Stimulated activated CD4-positive, alpha-beta T cell treated with anti-CD3 and anti-CD28 coated beads, Interleukin-4, amount 100 ng/mL, for 4 hours (primary cell): Measurements from ENCODE around the gene EPS15.
A peak's percentile ranks its signal among the peaks of the same experiment; 100 is the strongest.
"Not testable (repeated sequence)": the region's sequence is repeated elsewhere in the genome, so short reads cannot be mapped to it uniquely, and the experiment has no call there.

Experiments
- DNase-seq, 2 experiments: peaks; one replicate each; pipeline ENCODE4 v3.0.0-alpha.2; 2020

EPS15 gene

DNA sequence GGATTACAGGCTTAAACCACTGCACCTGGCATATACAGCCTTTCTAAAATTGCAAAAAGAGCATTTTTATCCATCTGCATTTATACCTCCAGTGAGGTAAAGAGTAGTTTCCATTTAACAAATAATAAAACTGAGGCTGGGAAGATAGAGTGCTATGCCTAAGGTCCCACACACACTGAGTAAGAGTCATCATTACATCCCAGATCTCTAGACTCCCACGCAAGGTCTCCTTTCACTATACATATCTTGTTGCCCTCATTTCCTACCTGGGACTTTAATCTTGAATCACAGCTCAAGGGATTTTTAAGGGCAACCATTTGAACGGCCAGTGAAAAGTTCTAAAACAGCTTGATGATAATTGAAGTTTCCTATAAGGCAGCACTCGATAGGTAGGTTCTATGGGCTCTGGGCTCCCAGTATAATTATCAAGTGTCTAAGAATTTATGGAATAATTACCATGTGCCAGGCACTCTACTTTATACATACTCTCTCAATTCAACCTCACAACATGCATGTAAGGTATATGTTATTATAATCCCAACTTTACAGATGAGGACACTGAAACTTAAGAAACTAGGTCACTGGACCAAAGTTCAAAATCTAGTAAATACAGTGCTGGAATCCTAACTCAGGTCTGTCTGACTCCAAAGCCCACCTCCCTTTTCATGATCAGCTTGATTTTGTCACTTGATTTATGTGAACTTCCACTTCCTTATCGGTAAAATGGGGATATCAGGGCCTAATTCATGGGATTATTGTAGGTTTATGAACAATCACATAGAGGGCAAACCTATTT is 23.3 kb upstream of the EPS15 start:
- no peak for DNase-seq

DNA sequence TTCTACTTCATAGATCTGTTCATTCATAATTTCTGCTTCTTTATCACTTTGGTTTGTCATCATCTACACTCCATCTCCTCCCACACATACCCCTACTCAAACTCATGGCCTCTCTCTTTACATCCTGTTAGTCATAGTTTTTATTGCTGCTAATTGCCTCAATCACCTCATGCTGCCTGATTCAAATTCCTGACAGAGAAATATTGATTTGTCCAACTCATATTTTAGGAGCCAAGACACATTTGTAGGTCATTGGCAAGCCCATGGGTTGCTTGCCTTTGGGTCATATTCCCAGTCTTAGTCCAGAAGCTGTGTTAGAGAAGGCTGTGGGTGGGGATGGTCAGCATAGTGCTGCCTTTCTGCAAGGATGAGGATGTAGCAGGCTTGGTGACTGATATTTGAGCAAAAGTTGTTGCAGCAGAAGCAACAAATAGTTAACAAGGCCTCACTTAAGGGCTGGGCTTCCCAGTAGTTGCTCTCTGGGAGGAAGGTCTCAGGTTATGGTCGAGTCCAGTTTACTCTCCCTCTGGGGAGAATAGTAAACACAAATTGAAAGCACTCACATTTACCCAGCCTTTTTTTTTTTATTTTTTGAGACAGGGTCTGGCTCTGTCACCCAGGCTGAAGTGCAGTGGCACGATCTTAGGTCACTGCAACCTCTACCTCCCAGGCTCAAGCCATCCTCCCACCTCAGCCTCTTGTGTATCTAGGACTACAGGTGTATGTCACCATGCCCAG is 22.4 kb upstream of the EPS15 start:
- no peak for DNase-seq

DNA sequence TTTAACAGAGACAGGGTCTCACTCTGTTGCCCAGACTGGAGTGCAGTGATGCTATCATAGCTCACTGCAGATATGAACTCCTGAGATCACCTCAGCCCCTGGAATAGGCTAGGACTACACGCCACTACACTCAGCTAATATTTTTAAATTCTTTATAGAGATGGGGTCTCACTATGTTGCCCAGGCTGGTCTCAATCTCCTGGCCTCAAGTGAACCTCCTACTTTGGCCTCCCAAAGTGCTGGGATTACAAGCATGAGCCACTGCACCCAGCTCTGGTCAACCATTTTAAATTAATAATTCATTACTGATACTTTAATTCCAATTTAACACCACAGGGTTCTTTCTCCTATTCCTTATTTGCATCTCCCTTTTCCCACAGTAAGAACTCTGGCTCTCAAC is 18.5 kb upstream of the EPS15 start:
- DNase-seq = no peak

DNA sequence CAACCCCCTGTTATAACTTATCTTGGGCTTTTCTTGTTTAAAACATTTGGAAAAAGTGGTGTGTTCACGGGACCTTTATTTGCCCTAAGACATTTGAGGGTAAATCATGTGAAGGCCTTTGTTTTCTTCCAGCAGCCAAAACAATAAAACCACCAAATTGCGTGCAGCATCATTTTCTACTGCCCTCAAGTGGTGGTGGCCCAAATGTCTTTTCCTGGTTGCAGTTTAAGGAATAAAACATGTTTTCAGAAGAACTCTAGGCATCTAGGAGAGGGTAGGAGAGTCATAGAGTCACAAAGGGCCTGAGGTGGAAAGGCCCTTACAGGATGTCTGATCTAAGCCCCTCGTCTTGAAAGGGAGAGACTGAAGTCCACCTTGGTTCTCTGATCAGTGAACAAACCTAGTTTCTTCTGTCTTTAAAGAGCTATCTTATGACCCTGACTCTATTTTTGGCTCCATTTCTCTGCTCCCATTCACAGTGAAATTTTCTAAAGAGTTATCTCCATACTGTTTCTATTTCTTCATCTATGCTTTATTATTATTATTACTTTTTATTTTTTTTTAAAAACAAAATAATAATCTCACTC is 16.0 kb upstream of the EPS15 start:
- DNase-seq = peak in 1 of 2 experiments; percentile 20

DNA sequence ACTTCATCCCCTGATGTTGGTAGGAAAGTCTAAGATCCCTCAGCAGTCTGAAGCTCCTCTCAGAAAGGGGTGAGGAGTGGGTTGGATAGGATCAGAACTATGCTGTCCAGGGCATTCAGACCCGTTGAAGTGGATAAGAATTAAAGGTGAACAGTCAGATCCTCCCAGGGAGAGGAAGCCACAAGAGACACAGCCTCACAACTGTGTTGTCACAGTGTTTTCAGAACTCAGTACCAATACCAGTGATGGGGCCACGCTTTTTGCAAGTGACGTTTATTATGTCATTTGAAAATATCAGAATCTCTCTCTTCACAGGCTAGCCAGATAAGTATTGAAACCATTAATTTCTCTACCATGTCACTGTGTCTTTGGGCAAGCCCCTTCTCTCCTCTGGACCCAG is 15.4 kb upstream of the EPS15 start:
- DNase-seq = no peak

DNA sequence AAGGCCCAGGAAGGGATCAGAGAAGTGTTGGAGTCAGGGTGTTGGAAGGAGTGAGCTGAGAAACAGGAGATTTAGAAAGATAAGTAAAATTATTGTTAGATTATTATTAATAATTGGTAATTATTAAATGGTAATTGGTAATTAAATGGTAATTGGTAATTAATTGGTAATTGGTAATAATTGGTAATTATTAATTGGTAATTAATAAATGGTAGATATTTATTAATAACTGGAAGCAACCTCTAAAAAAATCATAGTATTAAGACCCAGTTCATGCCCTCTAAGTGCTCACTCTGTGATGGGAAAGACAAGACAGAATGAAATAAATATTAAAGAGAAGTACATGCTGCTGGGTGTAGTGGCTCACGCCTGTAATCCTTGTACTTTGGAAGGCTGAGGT is 13.8 kb upstream of the EPS15 start:
- no peak for DNase-seq

DNA sequence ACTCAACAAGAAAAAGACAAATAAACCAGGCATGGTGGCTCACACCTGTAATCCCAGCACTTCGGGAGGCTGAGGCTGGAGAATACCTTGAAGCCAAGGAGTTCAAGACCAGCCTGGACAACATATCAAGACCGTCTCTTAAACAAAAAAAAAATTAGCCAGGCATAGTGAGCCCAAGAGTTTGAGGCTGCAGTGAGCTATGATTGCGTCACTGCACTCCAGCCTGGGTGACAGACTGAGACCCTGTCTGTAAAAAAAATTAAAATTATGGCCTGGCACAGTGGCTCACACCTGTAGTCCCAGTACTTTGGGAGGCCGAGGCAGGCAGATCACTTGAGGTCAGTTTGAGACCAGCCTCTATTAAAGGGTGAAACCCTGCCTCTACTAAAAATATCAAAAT is 11.4 kb upstream of the EPS15 start:
- not testable (repeated sequence) for DNase-seq

DNA sequence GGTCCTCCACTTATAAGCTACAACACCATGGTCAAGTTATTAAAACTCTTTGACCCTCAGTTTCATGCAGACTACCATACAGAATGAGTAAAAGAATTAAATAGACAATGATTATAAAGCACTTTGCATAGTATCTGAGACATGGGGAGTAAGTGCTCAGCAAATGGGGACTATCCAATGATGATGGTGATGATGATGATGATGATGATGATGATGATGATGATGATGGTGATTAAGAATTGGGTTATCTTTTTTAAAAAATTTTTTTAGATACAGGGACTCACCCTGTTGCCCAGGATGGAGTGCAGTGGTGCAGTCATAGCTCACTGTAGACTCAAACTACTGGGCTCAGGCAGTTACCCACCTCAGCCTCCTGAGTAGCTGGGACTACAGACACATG is 8.1 kb upstream of the EPS15 start:
- DNase-seq = no peak

DNA sequence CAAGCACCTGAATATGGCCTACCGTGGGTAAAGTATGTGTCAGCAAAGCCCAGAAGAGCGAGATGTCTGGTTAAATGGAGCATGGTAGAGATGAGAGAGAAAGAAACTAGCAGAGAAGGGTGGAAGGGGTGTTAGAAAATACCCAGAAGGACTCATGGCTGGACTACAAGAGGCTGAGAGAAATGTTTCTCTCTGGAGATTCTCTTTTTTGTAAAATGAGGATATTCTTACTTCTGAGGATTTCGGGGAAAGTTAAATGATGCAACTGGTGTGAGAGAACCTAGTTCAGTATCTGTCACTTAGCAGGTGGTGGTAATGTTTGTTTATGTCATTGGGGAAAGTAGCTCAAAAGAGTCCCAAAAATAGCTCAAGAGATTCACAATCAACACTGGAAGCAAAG is 7.2 kb upstream of the EPS15 start:
- DNase-seq = no peak

DNA sequence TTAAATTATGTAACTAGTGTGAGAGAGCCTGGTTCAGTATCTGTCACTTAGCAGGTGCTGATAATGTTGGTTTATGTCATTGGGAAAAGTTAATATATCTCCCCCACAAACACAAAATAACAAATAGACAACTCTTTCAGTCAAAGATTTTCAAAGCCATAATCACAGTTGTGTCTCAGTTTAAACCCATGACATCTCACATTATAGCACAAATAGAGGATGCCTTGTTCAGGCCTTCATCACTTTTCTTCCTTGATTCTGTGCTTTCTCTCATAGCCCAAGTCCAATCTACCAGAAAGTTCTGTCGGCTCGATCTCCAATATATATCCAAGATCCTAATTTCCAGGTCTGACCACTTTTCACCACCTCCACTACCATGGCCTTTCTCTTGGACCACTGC is 6.2 kb upstream of the EPS15 start:
- no peak for DNase-seq

DNA sequence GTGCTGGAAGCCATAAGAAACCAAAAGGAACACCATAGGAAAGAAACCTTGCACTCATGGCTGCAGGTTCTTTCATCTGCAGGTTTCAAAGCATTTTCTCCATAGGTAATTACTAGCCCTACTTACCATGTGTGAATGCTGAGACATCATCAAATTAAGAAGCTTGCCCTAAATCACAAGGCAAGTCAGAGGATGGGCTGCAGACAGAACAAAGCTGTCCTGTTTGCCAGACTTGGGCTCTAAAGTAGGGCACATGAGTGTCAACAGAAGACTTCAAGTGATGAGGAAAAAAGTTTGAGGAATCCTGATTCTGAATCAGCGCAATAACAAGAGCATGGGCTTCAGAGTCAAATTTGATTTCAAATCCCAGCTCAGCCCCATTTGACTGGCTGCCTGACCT is 5.8 kb upstream of the EPS15 start:
- no peak for DNase-seq

DNA sequence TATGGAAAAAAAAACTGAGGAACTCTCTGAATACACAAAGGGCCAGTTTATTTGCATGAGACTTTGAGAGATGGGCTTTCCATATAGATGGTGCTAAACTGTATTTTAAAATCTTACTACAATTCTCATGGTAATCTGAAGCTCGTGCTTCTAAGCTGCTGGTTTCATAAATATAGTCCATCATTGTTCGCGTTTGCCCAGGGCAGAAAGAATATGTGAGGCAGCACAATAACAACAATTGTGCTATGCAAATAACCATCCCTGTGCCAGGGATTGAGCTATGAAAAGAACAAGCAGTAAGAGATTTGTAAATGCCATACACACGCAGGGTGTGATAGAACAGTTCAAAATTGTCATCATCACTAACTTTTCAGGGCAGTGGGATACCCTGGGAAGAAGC is 4.9 kb upstream of the EPS15 start:
- DNase-seq = no peak

DNA sequence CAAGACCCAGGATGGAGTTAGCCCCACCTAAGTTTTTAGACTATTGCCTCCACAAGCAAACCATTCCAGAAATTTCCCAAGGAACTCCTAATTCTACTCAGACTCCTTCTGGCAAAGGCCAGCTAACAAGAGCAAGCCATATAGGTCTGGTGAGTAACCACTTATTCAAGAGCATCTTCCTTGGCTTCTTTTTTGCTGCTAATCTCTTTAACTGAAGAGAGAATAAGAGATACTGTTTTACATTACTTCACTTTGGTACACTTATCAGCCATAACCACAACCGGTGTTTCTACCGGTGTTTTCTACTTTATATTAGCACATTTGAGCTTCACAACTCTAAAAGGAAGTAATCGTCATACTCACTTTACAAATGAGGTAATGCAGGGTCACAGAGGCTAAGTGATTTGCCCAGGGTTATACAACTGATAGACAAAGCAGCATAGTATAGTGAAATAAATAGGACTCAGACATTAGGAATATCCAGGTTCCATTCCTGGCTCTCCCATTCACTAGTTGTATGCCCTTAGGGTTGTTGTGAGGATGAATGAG is 1.7 kb upstream of the EPS15 start:
- DNase-seq = no peak

DNA sequence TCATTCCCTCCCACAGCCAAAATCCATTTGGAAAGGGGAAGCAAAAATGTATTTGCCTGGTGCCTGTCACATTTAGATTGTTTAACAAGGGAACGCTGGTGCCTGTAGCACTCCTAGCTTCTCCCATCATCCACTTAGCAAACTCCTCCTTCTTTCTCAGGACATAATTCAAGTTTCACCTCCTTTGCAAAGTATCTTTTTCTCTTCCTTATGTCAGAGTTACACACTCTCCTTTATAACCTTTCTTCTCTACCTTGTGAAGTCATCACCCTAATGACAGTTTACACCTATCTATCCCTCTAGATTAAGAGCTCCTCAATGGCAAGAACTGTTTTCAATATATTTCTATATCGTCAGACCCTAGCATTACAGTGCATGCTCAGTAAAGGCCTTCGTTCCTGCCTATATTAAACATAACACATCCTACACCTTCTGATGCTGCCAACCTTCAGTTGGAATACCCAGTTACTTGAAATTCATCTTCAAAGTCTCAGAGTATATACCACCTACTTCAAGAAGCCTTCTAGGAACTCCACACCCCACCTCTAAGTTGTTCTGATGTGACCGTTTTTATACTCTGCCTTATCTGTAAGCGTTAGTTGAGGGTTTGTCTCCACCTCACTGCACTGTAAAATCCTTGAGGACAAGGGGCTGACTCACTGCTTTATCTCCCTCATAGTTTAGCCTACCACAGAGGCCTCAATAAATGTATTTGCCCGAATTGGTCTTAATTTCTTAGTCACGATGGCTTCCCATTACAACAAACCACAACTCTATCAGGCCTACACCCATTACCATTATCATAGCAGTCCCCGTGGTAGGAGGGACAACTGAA is 1.0 kb upstream of the EPS15 start:
- DNase-seq = no peak

DNA sequence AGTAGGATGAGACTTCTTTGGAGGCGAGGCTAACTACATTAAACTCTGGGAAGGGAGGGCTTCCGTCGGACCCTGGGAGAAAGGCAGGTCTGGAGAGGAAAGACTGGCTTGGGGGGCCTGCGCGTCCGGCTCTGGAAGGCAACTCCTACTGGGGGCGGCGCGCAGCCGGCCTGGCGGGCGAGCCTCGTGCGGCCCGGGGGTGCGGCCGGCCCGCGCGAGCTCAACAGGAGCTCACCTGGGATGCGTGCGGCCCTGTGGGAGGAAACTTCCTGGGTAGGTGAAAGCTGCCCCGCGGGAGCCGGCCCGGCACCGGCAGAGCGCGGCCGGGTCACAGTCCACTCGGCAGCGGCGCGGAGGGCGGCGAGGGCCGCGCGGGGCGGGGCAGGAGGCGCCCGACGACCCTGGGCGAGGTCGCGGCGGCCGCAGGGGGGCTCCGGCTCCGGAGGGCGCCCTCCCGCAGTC is 449 bp downstream of the EPS15 start:
- DNase-seq = peak; percentile 32 to 46

DNA sequence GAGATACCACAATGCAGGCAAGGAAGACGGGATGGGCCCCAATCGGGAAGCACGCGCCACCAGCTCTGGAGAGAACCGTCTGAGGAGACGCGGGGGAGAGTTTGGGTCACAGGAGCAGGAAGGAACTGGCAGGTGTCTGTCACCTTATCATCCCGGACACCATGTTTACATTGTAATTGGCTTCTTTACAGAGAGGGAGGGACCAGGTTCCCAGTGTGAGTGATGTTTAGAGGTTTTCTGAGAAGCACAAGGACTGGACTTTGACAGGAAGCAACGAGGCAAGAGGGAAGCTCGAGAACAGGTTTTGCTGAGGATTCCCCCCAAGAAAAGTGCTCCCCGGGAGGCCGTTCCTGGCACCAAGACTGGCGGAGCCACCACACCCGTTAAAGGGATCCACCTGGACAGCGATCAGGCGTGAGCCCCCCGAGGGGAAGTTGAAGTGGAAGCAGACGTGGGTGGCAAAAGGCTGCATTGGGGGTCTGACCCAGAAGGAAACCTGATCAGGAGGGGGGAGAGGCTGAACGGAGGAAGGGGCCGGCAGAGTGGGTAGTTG is 957 bp downstream of the EPS15 start:
- DNase-seq = peak; percentile 16 to 17

DNA sequence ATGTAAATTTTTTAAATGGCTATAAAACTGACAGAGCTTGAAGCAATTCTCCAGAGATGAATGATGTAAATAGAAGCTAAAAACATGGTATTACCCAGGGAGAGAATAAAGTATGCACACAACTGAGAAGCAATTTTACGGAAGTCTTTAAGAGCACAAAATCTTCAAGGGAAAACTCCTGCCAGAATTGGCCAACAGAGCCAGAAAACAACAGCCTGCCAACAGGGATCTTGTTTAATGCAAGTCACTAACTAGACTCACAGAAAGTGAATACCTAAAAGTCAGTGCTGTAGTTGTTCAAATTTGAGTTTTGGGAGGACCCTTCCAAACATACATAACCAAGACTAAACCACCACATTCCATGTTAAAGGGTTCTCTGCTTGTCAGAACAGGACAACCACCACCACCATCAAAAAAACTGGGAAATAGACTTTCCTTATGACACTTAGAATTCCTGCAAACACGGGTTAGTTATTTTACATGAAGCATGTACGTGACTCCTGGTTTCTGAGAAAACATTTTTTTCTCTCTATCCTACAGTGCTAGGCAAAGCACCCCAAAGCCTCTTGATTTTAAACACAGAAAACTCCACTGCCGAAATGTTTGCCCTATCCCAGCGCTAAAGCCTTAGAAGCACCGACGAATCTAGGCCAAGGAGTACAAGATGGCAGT is 1.6 kb downstream of the EPS15 start:
- DNase-seq = no peak

DNA sequence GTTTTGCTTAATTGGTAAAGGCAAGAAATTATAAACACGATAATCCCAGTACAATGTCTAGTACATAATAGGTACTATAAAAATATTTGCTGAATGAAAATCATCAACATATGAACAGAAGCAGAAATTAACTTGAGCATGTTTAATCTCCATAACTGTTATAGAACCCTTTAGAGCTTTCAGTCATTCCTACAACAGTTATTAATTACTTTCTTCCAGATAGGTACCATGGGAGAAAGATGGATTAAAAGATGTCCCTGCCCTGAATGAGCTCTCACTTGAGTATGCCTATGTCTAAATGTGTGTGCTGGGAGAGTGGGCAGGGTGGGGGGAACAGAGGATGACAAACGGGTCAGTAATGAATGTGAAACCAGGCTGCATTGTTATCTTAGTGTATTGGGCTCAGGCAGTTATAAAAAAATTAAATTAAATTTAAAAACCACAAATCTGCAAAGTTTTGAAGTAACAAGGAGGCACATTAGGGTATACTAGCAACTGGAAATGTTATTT is 2.4 kb downstream of the EPS15 start:
- no peak for DNase-seq

DNA sequence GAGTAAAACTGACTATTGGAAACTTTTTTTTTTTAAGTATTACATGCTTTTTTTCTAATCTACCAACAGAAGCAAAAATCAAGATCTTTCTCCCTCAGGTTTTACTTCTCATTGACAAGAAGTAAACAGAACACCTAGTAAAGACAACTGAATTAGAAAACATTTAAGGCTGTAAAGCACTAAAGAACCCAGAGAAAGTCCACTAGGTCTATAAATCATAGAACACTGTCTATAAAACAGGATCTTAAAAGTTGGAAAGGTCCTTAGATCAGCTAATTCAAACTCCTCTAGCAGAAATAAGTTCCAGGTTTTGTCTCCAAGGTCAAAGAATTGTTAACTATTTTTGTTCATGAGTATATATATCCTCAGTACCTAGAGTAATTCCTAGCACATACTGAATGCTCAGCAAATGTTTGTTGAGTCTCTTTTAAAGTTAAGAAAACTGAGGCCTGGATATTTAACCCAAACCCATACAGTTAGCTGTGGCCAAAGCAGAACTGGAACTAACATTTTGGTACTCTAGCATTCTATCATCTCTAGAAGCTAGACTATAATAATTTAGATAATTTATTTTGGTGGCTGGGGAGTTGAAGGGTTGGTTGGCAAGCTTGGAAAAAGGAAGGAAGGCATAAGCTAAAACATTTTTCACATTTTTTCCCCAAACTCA is 3.0 kb downstream of the EPS15 start:
- no peak for DNase-seq

DNA sequence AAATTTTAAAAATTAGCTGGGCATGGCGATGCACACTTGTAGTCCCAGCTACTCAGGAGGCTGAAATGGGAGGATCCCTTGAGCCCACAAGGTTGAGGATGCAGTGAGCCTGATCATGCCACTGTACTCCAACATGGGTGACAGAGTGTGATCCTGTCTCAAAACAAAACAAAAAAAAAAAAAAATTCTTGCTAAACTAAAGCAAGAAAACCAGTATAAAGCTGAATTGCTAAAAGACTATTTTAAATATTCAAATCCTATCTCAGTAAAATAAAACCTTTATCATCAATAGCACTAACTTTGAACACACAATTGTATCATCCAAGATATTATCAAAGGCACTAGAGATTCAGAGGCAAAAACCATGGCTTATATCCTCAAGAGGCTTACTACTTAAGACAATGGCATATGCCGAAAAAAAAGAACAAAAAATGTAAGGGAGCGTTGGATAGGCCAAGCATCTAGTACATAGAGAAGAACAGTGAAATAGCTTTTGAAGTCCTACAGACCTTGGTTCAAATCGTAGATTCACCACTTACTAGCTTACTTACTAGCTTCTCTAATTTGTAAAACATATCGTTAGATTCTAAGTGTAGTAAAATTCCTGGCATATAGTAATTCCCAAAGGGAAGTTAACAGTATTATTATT is 3.6 kb downstream of the EPS15 start:
- DNase-seq = no peak

DNA sequence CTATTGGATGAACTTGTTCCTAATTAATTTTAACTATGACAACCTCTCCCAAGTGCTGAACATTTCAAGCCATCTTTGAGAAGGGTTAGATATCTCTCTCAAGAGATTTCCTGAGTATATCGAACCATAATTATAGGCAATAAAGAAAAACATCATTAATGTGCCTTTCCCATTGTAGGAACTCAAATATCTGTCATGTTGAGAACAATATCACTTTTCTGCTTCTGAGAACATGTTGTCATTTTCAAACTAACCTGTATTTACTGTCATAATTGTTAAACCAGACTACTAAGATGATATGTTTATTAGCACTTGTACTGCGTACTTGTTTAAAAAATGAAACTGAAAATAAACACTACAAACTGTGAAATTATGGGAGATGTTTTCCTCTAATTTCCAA is 4.3 kb downstream of the EPS15 start:
- DNase-seq = no peak
